Calu3 (cell line): ENCODE measurements around the gene FAM219A. TPM values are rescaled to one million over a fixed set of nuclear protein-coding genes. Genes with fewer than 3 reads are reported as not detected.
A peak's percentile ranks its signal among the peaks of the same experiment; 100 is the strongest.

Experiments used
- BruUV-seq: library from RNA; stranded (reverse); fragments of 400-500 nt; replicated peaks from 2 replicates; lab custom pipeline; 2021; lab: Mats Ljungman, UMichigan
- CTCF ChIA-PET: fragments of 300-600 bp; sonication (Branson Sonifier 250); formaldehyde crosslinking; loops from one replicate; lab custom pipeline; 2022; ENCODE audit warnings: antibody characterized with exemption; lab: Charles Lee
- DNase-seq: peaks from one replicate; pipeline ENCODE4 v3.0.0; 2022
- H3K27ac Mint-ChIP-seq: one replicate; pipeline ENCODE4 v1.8.0; 2022; ENCODE audit warnings: mixed read lengths; ENCODE audit not compliant: unreplicated experiment
- H3K27me3 Mint-ChIP-seq: one replicate; pipeline ENCODE4 v1.8.0; 2022; ENCODE audit warnings: mixed read lengths; ENCODE audit not compliant: unreplicated experiment
- H3K36me3 Mint-ChIP-seq: one replicate; pipeline ENCODE4 v1.8.0; 2022; ENCODE audit warnings: mild to moderate bottlenecking, moderate library complexity, mixed read lengths; ENCODE audit not compliant: insufficient read depth, unreplicated experiment
- H3K4me1 Mint-ChIP-seq: one replicate; pipeline ENCODE4 v1.8.0; 2022; ENCODE audit warnings: mild to moderate bottlenecking, low read depth, mixed read lengths; ENCODE audit not compliant: unreplicated experiment
- H3K4me3 Mint-ChIP-seq: one replicate; pipeline ENCODE4 v1.8.0; 2022; ENCODE audit warnings: mild to moderate bottlenecking, low read depth, moderate library complexity, mixed read lengths; ENCODE audit not compliant: unreplicated experiment
- H3K9me3 Mint-ChIP-seq: one replicate; pipeline ENCODE4 v1.8.0; 2022; ENCODE audit warnings: low read depth, mixed read lengths; ENCODE audit not compliant: unreplicated experiment
- intact Hi-C: fragments of 100-400 bp; cut with micrococcal nuclease; formaldehyde crosslinking; loops from one replicate; pipeline ENCODE4 v1.10.0; 2022; ENCODE audit not compliant: unreplicated experiment
- total RNA-seq: library from RNA; stranded (reverse); gene quantifications from 2 replicates; pipeline ENCODE4 v1.2.3, GENCODE V29; 2022
- TF ChIP-seq, protein P1 (sequence below): fragments of 200-600 bp; IDR thresholded peaks from one replicate; pipeline ENCODE4 v1.8.0; 2022; ENCODE audit warnings: antibody characterized with exemption; ENCODE audit not compliant: unreplicated experiment

Gene FAM219A
- total RNA-seq, 1 experiment from 2014 or later = 13.1 TPM

DNA sequence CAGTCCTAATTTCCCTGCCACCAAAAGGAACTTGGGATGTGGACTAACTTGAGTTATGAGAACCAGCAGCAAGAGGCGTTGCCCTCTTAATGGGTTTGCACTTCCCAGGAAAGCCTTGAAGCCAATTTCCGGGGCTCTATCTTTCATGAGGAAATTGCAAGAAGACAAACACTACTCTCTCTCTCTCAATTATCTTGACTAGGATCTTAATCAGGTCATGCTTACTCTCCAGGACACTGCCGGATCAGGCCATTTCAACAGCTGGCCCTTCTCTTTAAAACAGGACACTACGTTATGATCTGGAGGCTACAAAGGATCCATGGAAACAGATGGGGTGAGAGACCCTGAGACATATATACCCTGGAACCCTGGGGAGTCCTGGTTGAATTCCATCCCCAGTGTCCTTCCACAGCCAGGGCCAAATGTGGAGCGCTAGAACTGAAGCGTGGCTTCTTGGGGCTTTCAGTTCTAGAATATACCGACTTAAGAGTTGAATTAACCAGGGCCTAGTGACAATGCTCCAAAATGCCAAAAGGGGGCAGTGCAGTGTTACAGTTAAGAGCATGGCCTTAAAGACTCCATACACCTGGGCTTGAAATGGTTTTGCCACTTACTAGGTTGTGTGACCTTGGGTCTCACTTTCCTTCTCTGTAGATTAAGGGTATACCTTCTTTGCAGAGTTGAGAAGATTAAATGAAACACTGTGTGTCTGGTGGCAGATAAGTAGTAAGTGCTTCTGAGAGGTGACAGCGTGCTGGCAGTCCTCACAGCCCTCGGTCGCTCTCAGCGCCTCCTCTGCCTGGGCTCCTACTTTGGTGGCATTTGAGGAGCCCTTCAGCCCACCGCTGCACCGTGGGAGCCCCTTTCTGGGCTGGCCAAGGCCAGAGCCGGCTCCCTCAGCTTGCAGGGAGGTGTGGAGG is 21.1 kb downstream of the FAM219A start:
- BruUV-seq = no TSS peak
- H3K9me3 Mint-ChIP-seq = no peaks in the 10 kb centered on the region
- no peak overlapping the region for H3K27ac Mint-ChIP-seq
- peaks cover 8% of the 10 kb centered on the region for H3K4me1 Mint-ChIP-seq
- CTCF ChIA-PET = no interaction called here
- H3K27me3 Mint-ChIP-seq = no peaks in the 10 kb centered on the region
- intact Hi-C loops = loop anchor here (1.0 to 5.0 kb wide), 3 partner anchors 63 to 155 kb away; no protein-coding TSS in a partner anchor
- peak; percentile 43 for DNase-seq
- TF ChIP-seq, protein P1, sequence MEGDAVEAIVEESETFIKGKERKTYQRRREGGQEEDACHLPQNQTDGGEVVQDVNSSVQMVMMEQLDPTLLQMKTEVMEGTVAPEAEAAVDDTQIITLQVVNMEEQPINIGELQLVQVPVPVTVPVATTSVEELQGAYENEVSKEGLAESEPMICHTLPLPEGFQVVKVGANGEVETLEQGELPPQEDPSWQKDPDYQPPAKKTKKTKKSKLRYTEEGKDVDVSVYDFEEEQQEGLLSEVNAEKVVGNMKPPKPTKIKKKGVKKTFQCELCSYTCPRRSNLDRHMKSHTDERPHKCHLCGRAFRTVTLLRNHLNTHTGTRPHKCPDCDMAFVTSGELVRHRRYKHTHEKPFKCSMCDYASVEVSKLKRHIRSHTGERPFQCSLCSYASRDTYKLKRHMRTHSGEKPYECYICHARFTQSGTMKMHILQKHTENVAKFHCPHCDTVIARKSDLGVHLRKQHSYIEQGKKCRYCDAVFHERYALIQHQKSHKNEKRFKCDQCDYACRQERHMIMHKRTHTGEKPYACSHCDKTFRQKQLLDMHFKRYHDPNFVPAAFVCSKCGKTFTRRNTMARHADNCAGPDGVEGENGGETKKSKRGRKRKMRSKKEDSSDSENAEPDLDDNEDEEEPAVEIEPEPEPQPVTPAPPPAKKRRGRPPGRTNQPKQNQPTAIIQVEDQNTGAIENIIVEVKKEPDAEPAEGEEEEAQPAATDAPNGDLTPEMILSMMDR = peak; percentile 57
- no peak overlapping the region for H3K4me3 Mint-ChIP-seq
- no peaks in the 10 kb centered on the region for H3K36me3 Mint-ChIP-seq

DNA sequence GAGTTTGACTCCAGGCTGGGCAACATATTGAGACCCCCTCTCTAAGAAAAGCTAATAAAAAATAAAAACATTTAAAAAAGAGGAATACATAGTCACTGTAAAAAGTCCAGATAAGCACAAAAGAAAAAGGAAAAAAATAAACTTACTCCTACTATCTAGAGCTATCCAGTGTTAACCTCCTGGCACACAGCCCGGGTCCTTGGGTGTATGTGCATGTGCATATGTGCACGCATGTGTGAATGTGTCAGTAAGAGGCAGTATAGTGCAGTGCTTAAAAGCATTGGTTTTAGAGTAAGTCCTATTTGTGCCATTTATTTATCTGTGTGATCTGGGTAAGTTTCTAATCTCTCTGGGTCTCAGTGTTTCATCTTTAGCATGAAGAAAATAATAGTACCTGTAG is 26.7 kb downstream of the FAM219A start:
- H3K9me3 Mint-ChIP-seq = no peaks in the 10 kb centered on the region
- no peak overlapping the region for H3K4me3 Mint-ChIP-seq
- H3K4me1 Mint-ChIP-seq = no peaks in the 10 kb centered on the region
- DNase-seq = no peak
- H3K27ac Mint-ChIP-seq = no peak overlapping the region
- CTCF ChIA-PET = no interaction called here
- no peaks in the 10 kb centered on the region for H3K36me3 Mint-ChIP-seq
- TF ChIP-seq, protein P1 = no peak
- no peaks in the 10 kb centered on the region for H3K27me3 Mint-ChIP-seq
- intact Hi-C loops = no loop called here
- BruUV-seq = no TSS peak

DNA sequence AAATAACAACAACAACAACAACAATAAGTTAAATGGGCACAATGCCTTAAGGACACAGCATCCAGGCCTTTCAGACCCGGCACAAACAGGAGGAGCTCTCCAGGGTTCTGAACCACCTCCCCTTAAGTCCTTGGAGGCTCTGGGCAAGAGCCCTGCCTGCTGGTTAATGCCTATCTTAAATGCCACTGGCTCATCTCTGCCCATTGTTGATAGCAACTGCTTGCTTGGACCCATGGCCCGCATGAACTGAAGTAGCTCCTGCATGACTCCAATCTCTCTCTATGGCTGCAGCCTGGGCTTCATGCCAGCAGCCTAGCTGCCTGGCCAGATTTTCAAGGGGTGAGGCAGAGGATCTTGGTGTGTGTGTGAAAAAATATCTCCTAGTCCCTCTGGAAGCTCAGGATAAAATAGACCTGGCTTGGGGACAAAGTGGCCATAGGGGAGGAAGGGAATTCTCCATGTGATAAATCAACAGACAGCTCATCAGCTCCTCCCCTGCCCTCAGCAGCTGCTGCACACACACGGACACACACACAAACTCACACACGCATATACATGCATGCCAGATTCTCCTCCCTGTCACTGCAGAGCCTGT is 27.4 kb downstream of the FAM219A start:
- Mint-ChIP-seq H3K27ac (no peak overlapping the region), H3K4me1 (no peaks in the 10 kb centered on the region), H3K4me3 (no peak overlapping the region), H3K9me3 (no peaks in the 10 kb centered on the region), H3K27me3 (no peaks in the 10 kb centered on the region), H3K36me3 (no peaks in the 10 kb centered on the region)
- peak; percentile 34 for DNase-seq
- TF ChIP-seq, protein P1 = no peak
- CTCF ChIA-PET = interaction anchor here (0.6 to 1.2 kb wide), 4 partner anchors 27 to 456 kb away, joined by 3 to 5 read pairs (median 3); no protein-coding TSS in a partner anchor
- BruUV-seq = no TSS peak
- intact Hi-C loops = no loop called here

DNA sequence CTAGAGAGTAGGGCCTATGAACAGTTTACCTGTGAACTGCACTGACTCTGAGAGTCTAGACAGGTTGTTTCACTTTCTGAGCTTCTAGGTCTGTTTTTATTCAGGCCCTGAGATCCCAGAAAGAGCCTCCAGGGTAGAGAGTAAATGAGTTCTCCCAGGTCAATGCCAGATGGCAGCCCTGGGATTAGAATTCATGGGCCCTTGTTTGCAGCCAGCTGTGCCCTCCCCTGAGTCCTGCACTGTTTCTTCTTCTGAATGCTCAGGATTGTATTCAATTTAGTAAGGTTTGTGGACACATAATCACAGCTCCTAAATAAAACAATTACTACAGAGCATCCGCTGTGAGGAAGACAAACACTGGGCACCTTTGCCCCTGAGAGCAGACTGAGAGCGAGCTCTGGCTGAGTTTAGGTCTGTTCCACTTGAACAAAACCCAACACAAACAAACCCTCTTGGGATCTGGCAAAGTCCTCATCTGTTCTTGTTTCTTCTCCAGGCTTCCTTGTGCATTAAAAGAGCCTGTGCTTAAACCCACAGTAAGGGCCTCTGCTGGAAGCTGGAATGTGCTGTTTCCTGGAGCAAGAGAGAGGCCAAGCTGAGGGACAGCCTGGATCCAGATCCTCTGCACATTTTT is 29.9 kb downstream of the FAM219A start:
- DNase-seq = no peak
- CTCF ChIA-PET = no interaction called here
- Mint-ChIP-seq H3K9me3 (no peaks in the 10 kb centered on the region), H3K4me1 (no peaks in the 10 kb centered on the region), H3K27ac (no peak overlapping the region), H3K36me3 (no peaks in the 10 kb centered on the region), H3K4me3 (no peak overlapping the region), H3K27me3 (no peaks in the 10 kb centered on the region)
- no TSS peak for BruUV-seq
- intact Hi-C loops = no loop called here
- TF ChIP-seq, protein P1 = no peak
